Hematopoietic multipotent progenitor cell treated with erythropoietin and hydrocortisone succinate and interleukin-3 and kit ligand, for 8 days (in vitro differentiated cells): ENCODE measurements around the gene KCNJ16.
"Not testable (repeated sequence)": the region's sequence is repeated elsewhere in the genome, so short reads cannot be mapped to it uniquely, and the experiment has no call there.

Source experiments
- DNase-seq: peaks from one replicate; pipeline ENCODE4 v3.0.0-alpha.2; 2015

The KCNJ16 gene

GRCh38 chr17:70074956-70075355 is at the start of gene KCNJ16:
Gene KCNJ16 (plus strand): TSS chr17:70075225. CDS start chr17:70132088, 56,863 bp downstream.
- DNase-seq: no peak

GRCh38 chr17:70028397-70028796 is 46.6 kb upstream of the KCNJ16 start:
- DNase-seq: no peak

- DNase-seq: no peak
Observed at GRCh38 chr17:70028978-70029767, 45.9 kb upstream of the KCNJ16 start.

- no peak for DNase-seq
Observed at GRCh38 chr17:70030371-70030770, 44.7 kb upstream of the KCNJ16 start.

GRCh38 chr17:70031341-70031740 is 43.7 kb upstream of the KCNJ16 start:
- no peak for DNase-seq

GRCh38 chr17:70033165-70033564 is 41.9 kb upstream of the KCNJ16 start:
- DNase-seq: no peak

GRCh38 chr17:70034158-70034557 is 40.9 kb upstream of the KCNJ16 start:
- DNase-seq: peak; percentile 3

- DNase-seq: no peak
Observed at GRCh38 chr17:70037498-70037897, 37.5 kb upstream of the KCNJ16 start.

- no peak for DNase-seq
Observed at GRCh38 chr17:70040336-70040735, 34.7 kb upstream of the KCNJ16 start.

GRCh38 chr17:70041061-70041460 is 34.0 kb upstream of the KCNJ16 start:
- DNase-seq: no peak

GRCh38 chr17:70041540-70041939 is 33.5 kb upstream of the KCNJ16 start:
- DNase-seq: no peak

- DNase-seq: not testable (repeated sequence)
Observed at GRCh38 chr17:70045780-70046179, 29.2 kb upstream of the KCNJ16 start.

- no peak for DNase-seq
Observed at GRCh38 chr17:70047619-70048419, 27.2 kb upstream of the KCNJ16 start.

- DNase-seq: no peak
Observed at GRCh38 chr17:70049801-70050591, 25.0 kb upstream of the KCNJ16 start.

GRCh38 chr17:70050931-70051330 is 24.1 kb upstream of the KCNJ16 start:
- no peak for DNase-seq

- DNase-seq: no peak
Observed at GRCh38 chr17:70053241-70054234, 21.5 kb upstream of the KCNJ16 start.

- DNase-seq: no peak
Observed at GRCh38 chr17:70055000-70055399, 20.0 kb upstream of the KCNJ16 start.

GRCh38 chr17:70059071-70059470 is 16.0 kb upstream of the KCNJ16 start:
- DNase-seq: peak; percentile 44

GRCh38 chr17:70059649-70060048 is 15.4 kb upstream of the KCNJ16 start:
- DNase-seq: no peak

GRCh38 chr17:70060415-70060814 is 14.6 kb upstream of the KCNJ16 start:
- no peak for DNase-seq

- DNase-seq: no peak
Observed at GRCh38 chr17:70067134-70067533, 7.9 kb upstream of the KCNJ16 start.
